H1 (cell line): ENCODE data around the gene COPZ1. TPM values are rescaled to one million over a fixed set of nuclear protein-coding genes. Genes with fewer than 3 reads are reported as not detected.
"Not testable (repeated sequence)": the region's sequence is repeated elsewhere in the genome, so short reads cannot be mapped to it uniquely, and the experiment has no call there.

Source experiments
- CTCF ChIA-PET: fragments of 300-600 bp; sonication (Branson Sonifier 250); formaldehyde crosslinking; loops from one replicate; lab custom pipeline; 2021; ENCODE audit not compliant: partially characterized antibody; lab: Charles Lee
- POLR2A ChIA-PET: fragments of 300-600 bp; sonication (Branson Sonifier 250); formaldehyde crosslinking; loops from one replicate; lab custom pipeline; 2021; ENCODE audit warnings: inconsistent platforms; ENCODE audit not compliant: partially characterized antibody; lab: Charles Lee
- DNase-seq, 2 experiments: peaks; one replicate each; pipeline versions ENCODE4 v3.0.0 to v3.0.0-alpha.2; 2010 to 2022; ENCODE audit warnings: low spot score in 2 of 2, low read depth in 1 of 2, mixed read lengths in 1 of 2
- FAIRE-seq: peaks from 2 replicates; lab custom pipeline; 2011; peaks lifted over from hg19 to GRCh38; lab: Jason Lieb, UNC
- H2AFZ ChIP-seq: 2 replicates; pipeline ENCODE4 v1.8.1; 2012; ENCODE audit warnings: low read length, inconsistent platforms
- H2AK5ac ChIP-seq: 2 replicates; pipeline ENCODE4 v1.6.1; 2013; ENCODE audit warnings: low read depth, low read length
- H2BK120ac ChIP-seq: replicated peaks from 2 replicates; pipeline ENCODE3; 2013; ENCODE audit warnings: low read depth, low read length, inconsistent platforms
- H2BK12ac ChIP-seq: 2 replicates; pipeline ENCODE4 v1.6.1; 2013; ENCODE audit warnings: low read depth, low read length
- H2BK15ac ChIP-seq: 2 replicates; pipeline ENCODE4 v1.6.1; 2013; ENCODE audit warnings: low read length
- H2BK20ac ChIP-seq: 2 replicates; pipeline ENCODE4 v1.6.1; 2013; ENCODE audit warnings: low read length
- H2BK5ac ChIP-seq: 2 replicates; pipeline ENCODE4 v1.6.1; 2013; ENCODE audit warnings: low read depth, low read length
- H3K14ac ChIP-seq: 2 replicates; pipeline ENCODE4 v1.6.1; 2013; ENCODE audit warnings: inconsistent platforms; ENCODE audit not compliant: insufficient read length
- H3K18ac ChIP-seq: 2 replicates; pipeline ENCODE4 v1.6.1; 2013; ENCODE audit warnings: low read length; ENCODE audit errors: extremely low read depth
- H3K23ac ChIP-seq: 2 replicates; pipeline ENCODE4 v1.6.1; 2013; ENCODE audit warnings: inconsistent platforms; ENCODE audit not compliant: insufficient read length
- H3K23me2 ChIP-seq: 2 replicates; pipeline ENCODE4 v1.6.1; 2013; ENCODE audit warnings: low read depth, low read length
- H3K27ac ChIP-seq: 2 replicates; pipeline ENCODE4 v1.6.1; 2011; ENCODE audit warnings: low read depth, low read length, inconsistent platforms
- H3K27me3 ChIP-seq, 4 experiments: replicated peaks in 1 of 4; 1 replicate in 1 of 4; 2 replicates in 3 of 4; pipeline versions ENCODE4 v1.6.1 to v1.8.1; 2011 to 2013; ENCODE audit warnings: low read length in 3 of 4, mild to moderate bottlenecking in 3 of 4, inconsistent platforms in 2 of 4, mixed read lengths in 2 of 4, moderate library complexity in 1 of 4; ENCODE audit not compliant: control insufficient read depth in 3 of 4, insufficient read depth in 3 of 4; ENCODE audit errors: extremely low read depth in 1 of 4
- H3K36me3 ChIP-seq, 4 experiments: 2 replicates each; pipeline versions ENCODE4 v1.6.1 to v1.8.1; 2011 to 2013; ENCODE audit warnings: mild to moderate bottlenecking in 4 of 4, low read length in 3 of 4, moderate library complexity in 2 of 4, control low read depth in 1 of 4, inconsistent platforms in 1 of 4; ENCODE audit not compliant: insufficient read depth in 4 of 4, control insufficient read depth in 2 of 4
- H3K4ac ChIP-seq: replicated peaks from 2 replicates; pipeline ENCODE3; 2013; ENCODE audit warnings: low read length, low read depth, mixed read lengths, inconsistent platforms; ENCODE audit not compliant: insufficient read length
- H3K4me1 ChIP-seq, 4 experiments: replicated peaks in 1 of 4; 1 replicate in 1 of 4; 2 replicates in 3 of 4; pipeline versions ENCODE4 v1.6.1 to v1.8.1; 2011 to 2013; ENCODE audit warnings: low read length in 3 of 4, inconsistent platforms in 2 of 4, mixed read lengths in 1 of 4; ENCODE audit not compliant: insufficient read depth in 4 of 4, control insufficient read depth in 3 of 4
- H3K4me2 ChIP-seq, 2 experiments: 2 replicates each; pipeline versions ENCODE4 v1.6.1 to v1.8.1; 2011 to 2013; ENCODE audit warnings: low read depth in 2 of 2, low read length in 2 of 2, control low read depth in 1 of 2, inconsistent platforms in 1 of 2, mild to moderate bottlenecking in 1 of 2; ENCODE audit not compliant: insufficient read depth in 1 of 2
- H3K4me3 ChIP-seq, 4 experiments: fragments of 200-600, 300-600 bp in 1 of 4; sonication (generic), shearing (Covaris generic), sonication (Bioruptor Twin) in 1 of 4; 2 replicates each; pipeline versions ENCODE4 v1.5.1 to v1.8.1; 2011 to 2016; ENCODE audit warnings: low read length in 4 of 4, low read depth in 3 of 4, control low read depth in 2 of 4, inconsistent platforms in 2 of 4, mild to moderate bottlenecking in 2 of 4, mixed read lengths in 1 of 4, moderate library complexity in 1 of 4; ENCODE audit not compliant: insufficient read depth in 2 of 4; ENCODE audit errors: extremely low read depth in 1 of 4
- H3K56ac ChIP-seq: replicated peaks from 2 replicates; pipeline ENCODE3; 2013; ENCODE audit warnings: low read depth, mild to moderate bottlenecking, mixed read lengths, low read length, inconsistent platforms; ENCODE audit not compliant: insufficient read length
- H3K79me1 ChIP-seq: 2 replicates; pipeline ENCODE4 v1.6.1; 2013; ENCODE audit warnings: low read depth, low read length, control low read depth
- H3K79me2 ChIP-seq, 2 experiments: 2 replicates each; pipeline versions ENCODE4 v1.6.1 to v1.8.1; 2012 to 2013; ENCODE audit warnings: low read length in 2 of 2, mild to moderate bottlenecking in 2 of 2, inconsistent platforms in 1 of 2; ENCODE audit not compliant: insufficient read depth in 2 of 2, control insufficient read depth in 1 of 2
- H3K9ac ChIP-seq, 4 experiments: replicated peaks in 1 of 4; 1 replicate in 1 of 4; 2 replicates in 3 of 4; pipeline versions ENCODE4 v1.6.1 to v1.8.1; 2011 to 2013; ENCODE audit warnings: low read depth in 3 of 4, low read length in 3 of 4, control low read depth in 2 of 4, mild to moderate bottlenecking in 2 of 4, moderate library complexity in 2 of 4, inconsistent platforms in 1 of 4; ENCODE audit errors: extremely low read depth in 1 of 4
- H3K9me3 ChIP-seq, 2 experiments: 2 replicates each; pipeline versions ENCODE4 v1.6.1 to v1.8.1; 2012 to 2013; ENCODE audit warnings: mild to moderate bottlenecking in 2 of 2, moderate library complexity in 2 of 2, control low read depth in 1 of 2, inconsistent platforms in 1 of 2, low read depth in 1 of 2, low read length in 1 of 2, mixed read lengths in 1 of 2; ENCODE audit not compliant: insufficient read depth in 2 of 2
- H4K20me1 ChIP-seq, 2 experiments: replicated peaks in 1 of 2; 2 replicates each; pipeline versions ENCODE3 to v1.8.1; 2011 to 2013; ENCODE audit warnings: inconsistent platforms in 2 of 2, low read length in 2 of 2, mild to moderate bottlenecking in 1 of 2; ENCODE audit not compliant: insufficient read depth in 2 of 2, control insufficient read depth in 1 of 2
- H4K5ac ChIP-seq: 2 replicates; pipeline ENCODE4 v1.6.1; 2013; ENCODE audit warnings: low read length, low read depth, mixed read lengths, inconsistent platforms; ENCODE audit not compliant: insufficient read length
- H4K8ac ChIP-seq: 2 replicates; pipeline ENCODE4 v1.8.0; 2013; ENCODE audit warnings: mild to moderate bottlenecking, moderate library complexity, low read length, inconsistent platforms; ENCODE audit not compliant: insufficient read depth; ENCODE audit errors: extremely low read depth
- H4K91ac ChIP-seq: replicated peaks from 2 replicates; pipeline ENCODE3; 2013; ENCODE audit warnings: low read length, mixed read lengths, inconsistent platforms; ENCODE audit not compliant: insufficient read length
- WGBS, 2 experiments: shearing (Covaris generic) in 1 of 2; methylation state at CpG; one replicate each; pipeline versions ENCODE4 v1.1.6 to v1.1.7; 2013 to 2015; ENCODE audit warnings: low lambda C conversion rate in 2 of 2, mixed read lengths in 2 of 2, inconsistent platforms in 1 of 2, low coverage in 1 of 2, missing lambda C conversion rate in 1 of 2; ENCODE audit not compliant: insufficient replicate concordance in 2 of 2, insufficient coverage in 1 of 2, insufficient read length in 1 of 2; ENCODE audit errors: extremely low coverage in 1 of 2, missing lambda C conversion rate in 1 of 2; 5-methylcytosine and 5-hydroxymethylcytosine counted together
- polyA plus RNA-seq, 7 experiments: library from polyadenylated mRNA; depleted of rRNA in 3 of 7; stranded (reverse) in 5 of 7; unstranded in 2 of 7; fragments of >200 nt in 5 of 7; fragments of 200-250 nt in 2 of 7; gene quantifications; 1 replicate in 5 of 7; 2 replicates in 1 of 7; 4 replicates in 1 of 7; pipeline versions ENCODE4 v1.2.1 to v1.2.3, GENCODE V29; 2011 to 2013; ENCODE audit warnings: missing spikeins in 2 of 7, mixed read lengths in 2 of 7
- total RNA-seq: library from RNA; stranded (reverse); fragmentation: NEBNext Ultra II Directional; extraction: Animal tissue kit (Norgen Biotek cat#: 25700); gene quantifications from 2 replicates; pipeline ENCODE4 v1.2.1, GENCODE V29; 2021

Gene COPZ1
- total and polyA plus RNA-seq, 2 of the 8 experiments (the other 6 are each of a cell fraction or from before 2014, with no cell fraction given): 103 to 133 TPM

- not testable (repeated sequence) for H2AK5ac ChIP-seq, H2BK12ac ChIP-seq, DNase-seq, H3K4ac ChIP-seq, H3K14ac ChIP-seq, H2BK120ac ChIP-seq, H4K8ac ChIP-seq, H2BK15ac ChIP-seq, H4K5ac ChIP-seq, H4K91ac ChIP-seq, H2AFZ ChIP-seq, H3K79me1 ChIP-seq, FAIRE-seq, H2BK5ac ChIP-seq, H3K23ac ChIP-seq, H3K18ac ChIP-seq, H3K27me3 ChIP-seq, H3K9me3 ChIP-seq, H2BK20ac ChIP-seq
- Histone ChIP-seq H3K36me3 (peaks cover 36 to 69% (median 51%) of the 10 kb centered on the region in 4 experiments), H3K79me2 (peaks cover 15 to 66% of the 10 kb centered on the region in 2 experiments), H3K4me3 (peak overlapping the region; percentile 70 to 99 (median 90)), H3K27ac (peak overlapping the region; percentile 99), H3K4me1 (peaks cover 0 to 12% (median 8%) of the 10 kb centered on the region in 4 experiments; a peak in 5 of 7 replicates), H4K20me1 (peaks cover 21 to 26% of the 10 kb centered on the region in 2 experiments), H3K4me2 (peak overlapping the region; percentile 62 to 67), H3K23me2 (peaks cover 13% of the 10 kb centered on the region), H3K9ac (peak overlapping the region; percentile 97 to 100 (median 100)), H3K56ac (peak overlapping the region; percentile 85)
- ChIA-PET POLR2A (interaction anchor here (0.7 to 44.8 kb wide), 28 partner anchors 8 to 151 kb away, joined by 3 to 1006 read pairs (median 16); partner anchors contain the start of genes COPZ1, ITGA5 and NFE2), CTCF (interaction anchor here (0.5 to 12.3 kb wide), 6 partner anchors 12 to 87 kb away, joined by 3 to 90 read pairs (median 4); no protein-coding TSS in a partner anchor)
- 13% methylated on average over 4 of the region's 4 CpGs; no CpG with 5 or more reads in 1 of the 2 experiments for WGBS, 2 experiments
Observed at GRCh38 chr12:54281694-54282093, 43.2 kb upstream of the COPZ1 start.
